Naive B cell (primary cell): ENCODE data around the gene RTEL1. TPM values are rescaled to one million over a fixed set of nuclear protein-coding genes. Genes with fewer than 3 reads are reported as not detected.

Experiments used
- ATAC-seq, 2 donors: fragments of 150-1000 bp; cut with Tn5 transposase; 2 replicates each; pipeline ENCODE4 v1.10.0; 2021; ENCODE audit warnings: low read depth in 2 of 2, mild to moderate bottlenecking in 2 of 2, moderate library complexity in 2 of 2
- DNase-seq: peaks from one replicate; pipeline ENCODE4 v3.0.0; 2022
- H3K27ac Mint-ChIP-seq, 6 donors: one replicate each; pipeline ENCODE4 v1.8.0; 2020 to 2022; ENCODE audit warnings: mild to moderate bottlenecking in 6 of 6, mixed read lengths in 6 of 6, moderate library complexity in 5 of 6, inconsistent platforms in 2 of 6
- H3K27me3 Mint-ChIP-seq, 3 donors: one replicate each; pipeline ENCODE4 v1.8.0; 2021 to 2022; ENCODE audit warnings: mixed read lengths in 3 of 3, mild to moderate bottlenecking in 1 of 3
- H3K36me3 Mint-ChIP-seq, 2 donors: one replicate each; pipeline ENCODE4 v1.8.0; 2020 to 2022; ENCODE audit warnings: mixed read lengths in 2 of 2, inconsistent platforms in 1 of 2, mild to moderate bottlenecking in 1 of 2
- H3K4me1 Mint-ChIP-seq, 3 donors: one replicate each; pipeline ENCODE4 v1.8.0; 2020 to 2022; ENCODE audit warnings: mixed read lengths in 3 of 3, inconsistent platforms in 1 of 3, mild to moderate bottlenecking in 1 of 3, moderate library complexity in 1 of 3
- H3K4me3 Mint-ChIP-seq, 8 donors: one replicate each; pipeline ENCODE4 v1.8.0; 2020 to 2022; ENCODE audit warnings: mild to moderate bottlenecking in 8 of 8, mixed read lengths in 8 of 8, moderate library complexity in 8 of 8, inconsistent platforms in 2 of 8
- H3K9me3 Mint-ChIP-seq, 7 donors: one replicate each; pipeline ENCODE4 v1.8.0; 2020 to 2022; ENCODE audit warnings: mixed read lengths in 7 of 7, mild to moderate bottlenecking in 5 of 7, inconsistent platforms in 2 of 7, moderate library complexity in 1 of 7
- polyA plus RNA-seq, 6 donors: library from polyadenylated mRNA; unstranded; fragments of 300-500 nt; fragmentation: Illumina TruSeq; gene quantifications; one replicate each; pipeline ENCODE4 v1.2.3, GENCODE V29; 2021; ENCODE audit warnings: low read depth in 6 of 6

The RTEL1 gene
- polyA plus RNA-seq, 6 donors from 2014 or later = 1.5 to 6.5 (median 3.0) TPM; not detected in 1

DNA sequence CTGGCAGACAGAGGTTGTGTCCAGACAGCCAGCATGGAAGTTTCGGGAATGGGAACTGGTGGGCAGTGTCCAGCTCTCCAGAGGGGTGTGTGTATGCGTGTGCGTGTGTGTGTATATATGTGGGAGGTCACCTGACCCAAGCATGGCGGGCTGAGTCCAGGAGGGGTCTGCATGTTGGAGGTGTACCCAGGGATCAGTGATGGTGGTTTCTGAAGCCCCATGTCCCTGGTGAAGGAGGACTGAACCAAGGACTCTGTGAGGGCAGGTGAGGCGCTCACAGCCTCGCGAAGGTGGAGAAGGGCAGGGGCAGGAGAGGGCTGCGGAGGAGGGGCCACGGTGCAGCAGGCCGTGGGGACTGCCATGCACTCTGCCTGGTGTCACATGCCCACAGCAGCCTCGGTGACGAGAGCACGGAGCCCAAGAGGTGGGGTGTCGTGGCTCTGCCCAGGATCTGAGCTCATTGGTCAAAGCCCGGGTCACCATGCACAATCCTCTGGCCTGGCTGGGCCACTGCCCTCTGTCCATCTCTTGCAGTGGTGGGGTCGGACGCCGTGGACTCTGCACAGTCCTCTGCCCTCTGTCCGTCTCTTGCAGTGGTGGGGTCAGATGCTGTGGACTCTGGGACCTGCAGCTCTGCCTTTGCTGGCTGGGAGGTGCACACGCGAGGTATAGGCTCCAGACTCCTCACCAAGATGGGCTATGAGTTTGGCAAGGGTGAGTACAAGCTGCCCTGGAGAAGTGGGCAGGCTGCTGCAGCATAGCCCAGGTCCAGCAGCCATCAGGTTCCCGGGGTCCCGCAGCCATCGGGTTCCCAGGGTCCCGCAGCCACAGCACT, 76.2 kb downstream of the RTEL1 start:
- Mint-ChIP-seq H3K4me1 (peaks cover 22 to 41% (median 22%) of the 10 kb centered on the region in 3 donors), H3K27ac (peak overlapping the region in 2 of 6 donors; percentile 88), H3K36me3 (peaks cover 0 to 7% of the 10 kb centered on the region in 2 donors)

DNA sequence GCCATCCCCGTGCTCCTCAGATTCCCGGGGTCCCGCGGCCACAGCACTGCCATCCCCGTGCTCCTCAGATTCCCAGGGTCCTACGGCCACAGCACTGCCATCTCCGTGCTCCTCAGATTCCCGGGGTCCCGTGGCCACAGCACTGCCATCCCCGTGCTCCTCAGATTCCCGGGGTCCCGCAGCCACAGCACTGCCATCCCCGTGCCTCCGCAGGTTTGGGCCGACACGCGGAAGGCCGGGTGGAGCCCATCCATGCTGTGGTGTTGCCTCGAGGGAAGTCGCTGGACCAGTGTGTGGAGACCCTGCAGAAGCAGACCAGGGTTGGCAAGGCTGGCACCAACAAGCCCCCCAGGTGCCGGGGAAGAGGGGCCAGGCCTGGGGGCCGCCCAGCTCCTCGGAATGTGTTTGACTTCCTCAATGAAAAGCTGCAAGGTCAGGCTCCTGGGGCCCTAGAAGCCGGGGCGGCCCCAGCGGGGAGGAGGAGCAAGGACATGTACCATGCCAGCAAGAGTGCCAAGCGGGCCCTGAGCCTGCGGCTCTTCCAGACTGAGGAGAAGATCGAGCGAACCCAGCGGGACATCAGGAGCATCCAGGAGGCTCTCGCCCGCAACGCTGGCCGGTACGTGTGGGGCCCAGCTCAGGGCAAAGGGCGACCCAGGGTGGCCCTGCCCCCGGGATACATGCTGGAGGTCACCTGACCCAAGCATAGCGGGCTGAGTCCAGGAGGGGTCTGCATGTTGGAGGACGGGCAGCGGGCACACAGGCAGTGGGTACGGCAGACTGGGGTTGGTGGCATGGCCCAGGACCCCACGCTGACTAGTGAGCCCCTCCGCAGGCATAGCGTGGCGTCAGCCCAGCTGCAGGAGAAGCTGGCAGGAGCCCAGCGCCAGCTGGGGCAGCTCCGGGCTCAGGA, 77.1 kb downstream of the RTEL1 start:
- H3K9me3 Mint-ChIP-seq = no peaks in the 10 kb centered on the region
- H3K4me3 Mint-ChIP-seq = peak overlapping the region in 6 of 8 donors; percentile 35 to 86 (median 70)
- H3K4me1 Mint-ChIP-seq = peaks cover 18 to 38% (median 19%) of the 10 kb centered on the region in 3 donors
- DNase-seq (no peak), ATAC-seq (no peak)
- no peaks in the 10 kb centered on the region for H3K27me3 Mint-ChIP-seq
- peaks cover 0 to 7% of the 10 kb centered on the region in 2 donors for H3K36me3 Mint-ChIP-seq
- H3K27ac Mint-ChIP-seq = peak overlapping the region in 2 of 6 donors; percentile 47 to 79

More for the DNA sequence above, 76.2 kb downstream of the RTEL1 start:
- no peaks in the 10 kb centered on the region for H3K27me3 Mint-ChIP-seq
- H3K9me3 Mint-ChIP-seq = no peaks in the 10 kb centered on the region
- ATAC-seq (no peak), DNase-seq (no peak)
- H3K4me3 Mint-ChIP-seq = peak overlapping the region in 4 of 8 donors; percentile 27 to 73 (median 52)

DNA sequence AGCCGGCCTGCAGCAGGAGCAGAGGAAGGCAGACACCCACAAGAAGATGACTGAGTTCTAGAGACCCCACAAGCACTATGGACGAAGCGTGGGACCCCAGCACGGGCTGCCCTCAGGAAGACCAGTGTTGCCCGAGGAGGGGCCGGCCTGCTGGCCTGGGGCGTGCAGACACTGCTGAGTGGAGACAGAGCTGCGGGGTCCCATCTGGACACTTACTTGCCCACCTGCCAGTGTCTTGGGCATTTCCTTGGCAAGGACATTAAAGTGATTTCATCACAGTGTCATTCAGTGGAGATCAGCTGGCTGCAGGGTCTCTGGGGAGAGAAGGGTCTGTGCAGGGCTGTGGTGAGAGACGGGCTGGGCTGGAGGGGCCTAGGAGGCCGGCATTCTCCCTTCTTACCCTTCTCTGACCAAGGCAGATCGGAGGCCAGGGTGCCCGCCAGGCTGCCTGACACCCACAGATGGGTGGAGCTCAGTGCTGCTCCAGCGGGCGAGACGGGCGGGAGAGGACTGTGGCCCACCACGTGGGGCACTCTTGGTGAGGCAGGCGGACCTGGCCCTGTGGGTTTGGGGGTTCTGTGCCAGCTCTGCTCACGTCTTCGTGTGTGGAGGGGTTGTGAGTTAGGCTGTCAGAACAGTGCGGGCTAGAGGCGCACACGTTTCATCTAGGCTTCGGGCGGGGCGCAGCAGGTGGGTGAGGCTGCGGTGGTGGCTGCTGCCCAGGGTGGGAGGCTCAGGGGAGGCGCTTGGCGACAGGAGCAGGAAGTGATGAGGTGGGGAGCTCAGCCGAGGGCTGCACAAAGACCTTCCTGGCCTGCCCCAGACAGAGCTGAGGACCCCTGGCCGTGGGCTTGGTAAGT, 78.0 kb downstream of the RTEL1 start, which contains the start of gene LIME1:
LIME1 (plus strand) TSS at position 806 of the 860 bp plus-strand sequence. CDS start 886 bp downstream, outside the sequence.
- Mint-ChIP-seq H3K36me3 (peaks cover 0 to 7% of the 10 kb centered on the region in 2 donors), H3K27ac (peak within 1 kb of the TSS in 5 of 6 donors; percentile 21 to 88 (median 62)), H3K4me3 (peak within 1 kb of the TSS; percentile 79 to 90 (median 84)), H3K9me3 (no peaks in the 10 kb centered on the region), H3K4me1 (peaks cover 18 to 38% (median 19%) of the 10 kb centered on the region in 3 donors), H3K27me3 (no peaks in the 10 kb centered on the region)
- ATAC-seq (peak; percentile 63 to 65), DNase-seq (peak; percentile 63)

DNA sequence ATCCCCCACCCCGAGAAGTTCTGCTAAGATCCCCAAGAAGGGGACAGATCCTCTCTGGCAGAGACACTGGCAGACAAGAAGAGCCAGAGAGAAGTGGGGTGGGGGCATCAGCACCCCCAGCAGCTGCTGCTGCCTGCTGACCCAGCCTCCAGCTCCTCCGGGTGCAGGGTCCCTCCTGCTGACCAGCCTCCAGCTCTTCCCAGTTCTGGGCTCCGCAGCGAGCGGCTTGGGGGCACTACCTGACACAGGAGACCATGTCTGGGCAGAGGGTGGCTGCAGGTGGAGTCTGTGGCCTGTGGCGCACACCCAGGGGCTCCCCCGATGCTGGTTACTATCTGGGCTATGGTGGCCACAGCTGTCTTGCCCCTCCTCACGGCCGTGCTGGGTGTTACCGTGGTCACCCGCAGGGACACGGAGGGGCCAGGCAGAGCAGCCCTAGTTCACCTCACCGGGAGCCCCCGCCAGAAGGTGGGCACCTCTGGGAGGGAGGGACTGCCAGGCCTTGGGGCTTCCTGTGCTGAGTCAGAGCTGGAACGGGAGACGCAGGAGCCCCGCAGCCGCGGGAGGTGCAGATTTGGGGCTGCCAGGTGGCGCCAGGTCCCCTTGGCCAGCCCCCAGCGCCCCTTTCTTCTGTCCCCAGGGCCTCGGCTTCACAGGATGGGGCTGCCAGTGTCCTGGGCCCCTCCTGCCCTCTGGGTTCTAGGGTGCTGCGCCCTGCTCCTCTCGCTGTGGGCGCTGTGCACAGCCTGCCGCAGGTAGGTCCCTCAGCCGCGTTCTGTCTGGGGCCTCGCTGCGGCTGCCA, 79.0 kb downstream of the RTEL1 start:
- DNase-seq = peak; percentile 24
- peaks cover 18 to 38% (median 19%) of the 10 kb centered on the region in 3 donors for H3K4me1 Mint-ChIP-seq
- H3K4me3 Mint-ChIP-seq = peak overlapping the region; percentile 79 to 90 (median 84)
- peak overlapping the region in 2 of 6 donors; percentile 62 to 79 for H3K27ac Mint-ChIP-seq
- peaks cover 0 to 7% of the 10 kb centered on the region in 2 donors for H3K36me3 Mint-ChIP-seq
- H3K27me3 Mint-ChIP-seq = no peaks in the 10 kb centered on the region
- ATAC-seq = peak; percentile 31 to 36
- no peaks in the 10 kb centered on the region for H3K9me3 Mint-ChIP-seq

DNA sequence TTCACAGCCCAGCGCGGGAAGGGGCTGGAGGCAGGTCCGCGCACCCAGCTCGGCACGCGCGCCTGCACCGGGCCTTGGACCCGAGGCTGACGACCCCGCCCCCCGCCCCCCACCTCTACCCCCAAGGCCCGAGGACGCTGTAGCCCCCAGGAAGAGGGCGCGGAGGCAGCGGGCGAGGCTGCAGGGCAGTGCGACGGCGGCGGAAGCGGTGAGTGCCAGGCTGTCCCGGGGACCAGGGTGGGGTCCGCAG, 79.5 kb downstream of the RTEL1 start:
- Mint-ChIP-seq H3K4me3 (peak overlapping the region in 6 of 8 donors; percentile 79 to 90 (median 82)), H3K27me3 (no peaks in the 10 kb centered on the region), H3K9me3 (no peaks in the 10 kb centered on the region), H3K4me1 (peaks cover 18 to 38% (median 19%) of the 10 kb centered on the region in 3 donors), H3K36me3 (peaks cover 0 to 7% of the 10 kb centered on the region in 2 donors), H3K27ac (no peak overlapping the region)
- ATAC-seq = no peak
- DNase-seq = no peak

DNA sequence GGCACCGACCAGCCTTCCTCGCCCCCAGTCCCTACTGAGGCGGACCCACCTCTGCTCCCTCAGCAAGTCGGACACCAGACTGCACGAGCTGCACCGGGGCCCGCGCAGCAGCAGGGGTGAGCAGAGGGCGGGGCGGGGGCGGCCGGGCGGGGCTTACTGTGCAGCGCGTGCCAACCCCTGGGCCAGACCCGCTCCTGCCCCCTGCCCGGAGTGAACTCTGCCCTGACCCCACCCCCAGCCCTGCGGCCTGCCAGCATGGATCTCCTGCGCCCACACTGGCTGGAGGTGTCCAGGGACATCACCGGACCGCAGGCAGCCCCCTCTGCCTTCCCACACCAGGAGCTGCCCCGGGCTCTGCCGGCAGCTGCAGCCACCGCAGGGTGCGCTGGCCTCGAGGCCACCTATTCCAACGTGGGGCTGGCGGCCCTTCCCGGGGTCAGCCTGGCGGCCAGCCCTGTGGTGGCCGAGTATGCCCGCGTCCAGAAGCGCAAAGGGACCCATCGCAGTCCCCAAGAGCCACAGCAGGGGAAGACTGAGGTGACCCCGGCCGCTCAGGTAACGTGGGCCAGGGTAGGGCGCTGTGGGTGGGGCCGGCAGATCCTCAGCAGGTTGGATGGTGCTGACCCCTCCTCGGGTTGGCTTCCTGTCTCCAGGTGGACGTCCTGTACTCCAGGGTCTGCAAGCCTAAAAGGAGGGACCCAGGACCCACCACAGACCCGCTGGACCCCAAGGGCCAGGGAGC, 80.0 kb downstream of the RTEL1 start:
- no peaks in the 10 kb centered on the region for H3K27me3 Mint-ChIP-seq
- ATAC-seq (peak; percentile 17 to 18), DNase-seq (peak; percentile 14)
- peak overlapping the region in 1 of 6 donors; percentile 38 for H3K27ac Mint-ChIP-seq
- H3K4me3 Mint-ChIP-seq = peak overlapping the region; percentile 15 to 86 (median 38)
- H3K36me3 Mint-ChIP-seq = peaks cover 0 to 7% of the 10 kb centered on the region in 2 donors
- H3K4me1 Mint-ChIP-seq = peaks cover 18 to 38% (median 19%) of the 10 kb centered on the region in 3 donors
- no peaks in the 10 kb centered on the region for H3K9me3 Mint-ChIP-seq

DNA sequence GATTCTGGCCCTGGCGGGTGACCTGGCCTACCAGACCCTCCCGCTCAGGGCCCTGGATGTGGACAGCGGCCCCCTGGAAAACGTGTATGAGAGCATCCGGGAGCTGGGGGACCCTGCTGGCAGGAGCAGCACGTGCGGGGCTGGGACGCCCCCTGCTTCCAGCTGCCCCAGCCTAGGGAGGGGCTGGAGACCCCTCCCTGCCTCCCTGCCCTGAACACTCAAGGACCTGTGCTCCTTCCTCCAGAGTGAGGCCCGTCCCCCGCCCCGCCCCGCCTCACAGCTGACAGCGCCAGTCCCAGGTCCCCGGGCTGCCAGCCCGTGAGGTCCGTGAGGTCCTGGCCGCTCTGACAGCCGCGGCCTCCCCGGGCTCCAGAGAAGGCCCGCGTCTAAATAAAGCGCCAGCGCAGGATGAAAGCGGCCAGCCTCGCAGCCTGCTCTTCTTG, 80.6 kb downstream of the RTEL1 start:
- Mint-ChIP-seq H3K36me3 (peaks cover 0 to 6% of the 10 kb centered on the region in 2 donors), H3K4me3 (peak overlapping the region in 7 of 8 donors; percentile 15 to 86 (median 35)), H3K27ac (no peak overlapping the region), H3K9me3 (no peaks in the 10 kb centered on the region), H3K27me3 (no peaks in the 10 kb centered on the region), H3K4me1 (peaks cover 14 to 34% (median 18%) of the 10 kb centered on the region in 3 donors)
- peak in 1 of 2 donors; percentile 2 for ATAC-seq
- DNase-seq = no peak

DNA sequence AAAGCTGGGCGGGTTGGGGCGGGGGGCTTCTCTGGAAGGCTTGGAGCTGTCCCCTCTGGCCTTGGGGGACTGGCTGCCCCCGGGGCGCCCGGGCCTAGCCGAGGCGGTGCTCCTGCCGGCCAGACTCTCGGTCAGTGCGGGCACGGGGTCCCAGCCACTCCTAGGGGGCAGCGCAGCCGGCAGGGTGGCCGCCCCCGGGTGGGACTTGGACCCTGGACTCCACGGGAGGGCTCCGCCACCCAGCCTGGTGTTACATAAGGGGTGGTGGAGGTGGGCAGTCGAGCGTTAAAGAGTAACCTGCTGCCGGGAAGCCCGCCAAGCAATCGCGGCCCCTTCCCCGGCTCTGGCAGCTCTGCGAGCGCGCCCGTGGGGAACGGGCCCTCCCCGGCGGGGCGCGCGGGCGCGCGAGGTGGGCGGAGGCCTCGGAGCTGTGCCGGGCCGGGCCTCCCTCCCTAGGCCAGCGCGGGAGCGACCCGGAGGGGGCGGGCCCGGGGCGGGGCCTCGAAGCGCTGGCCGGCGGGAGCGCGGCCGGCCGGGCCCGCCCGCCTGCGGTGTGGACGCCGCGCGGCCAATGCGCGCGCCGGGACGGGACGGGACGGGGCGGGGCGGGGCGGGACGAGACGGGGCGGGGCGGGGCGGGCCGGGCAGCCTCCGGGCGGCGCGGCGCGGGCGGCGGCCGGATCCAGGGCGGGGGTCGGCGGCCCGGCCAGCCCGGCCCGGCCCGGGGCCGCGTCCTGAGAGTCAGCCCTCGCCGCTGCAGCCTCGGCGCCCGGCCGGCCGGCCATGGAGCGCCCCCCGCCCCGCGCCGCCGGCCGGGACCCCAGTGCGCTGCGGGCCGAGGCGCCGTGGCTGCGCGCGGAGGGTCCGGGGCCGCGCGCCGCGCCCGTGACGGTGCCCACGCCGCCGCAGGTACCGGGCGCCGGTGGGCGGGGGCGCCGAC, 81.3 kb downstream of the RTEL1 start, which contains the start of gene SLC2A4RG:
SLC2A4RG (plus strand) TSS at position 647 of the 940 bp plus-strand sequence; CDS start at position 784, 137 bp downstream.
- peaks cover 8 to 29% (median 14%) of the 10 kb centered on the region in 3 donors for H3K4me1 Mint-ChIP-seq
- no peaks in the 10 kb centered on the region for H3K9me3 Mint-ChIP-seq
- DNase-seq = peak; percentile 57
- peak; percentile 31 to 43 for ATAC-seq
- H3K4me3 Mint-ChIP-seq = peak within 1 kb of the TSS; percentile 15 to 86 (median 57)
- H3K36me3 Mint-ChIP-seq = no peaks in the 10 kb centered on the region
- H3K27me3 Mint-ChIP-seq = no peaks in the 10 kb centered on the region
- no peak within 1 kb of the TSS for H3K27ac Mint-ChIP-seq

DNA sequence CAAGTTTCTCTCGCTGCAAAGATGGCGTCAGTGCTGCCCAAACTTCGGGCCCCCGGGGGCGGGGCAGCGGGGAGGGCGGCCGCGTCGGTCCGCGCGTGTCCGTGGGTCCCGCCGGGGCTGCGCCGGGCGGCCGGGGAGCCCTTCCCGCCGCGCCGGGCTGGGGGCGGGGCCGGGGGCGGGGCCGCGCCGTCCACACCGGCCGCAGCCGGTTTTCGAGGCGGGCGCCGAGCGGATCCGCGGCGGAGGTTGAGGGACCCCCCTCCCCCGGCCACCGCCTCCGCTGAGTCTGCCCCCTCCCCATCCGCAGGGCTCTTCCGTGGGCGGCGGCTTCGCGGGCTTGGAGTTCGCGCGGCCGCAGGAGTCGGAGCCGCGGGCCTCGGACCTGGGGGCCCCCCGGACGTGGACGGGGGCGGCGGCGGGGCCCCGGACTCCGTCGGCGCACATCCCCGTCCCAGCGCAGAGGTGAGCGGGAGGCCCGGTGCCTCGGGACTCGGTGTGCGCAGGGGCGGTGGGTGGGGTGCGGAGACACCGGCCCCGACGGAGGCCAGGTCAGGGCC, 82.0 kb downstream of the RTEL1 start:
- peak; percentile 29 for DNase-seq
- H3K27me3 Mint-ChIP-seq = no peaks in the 10 kb centered on the region
- no peaks in the 10 kb centered on the region for H3K9me3 Mint-ChIP-seq
- no peak overlapping the region for H3K27ac Mint-ChIP-seq
- peak; percentile 3 to 4 for ATAC-seq
- peak overlapping the region in 7 of 8 donors; percentile 34 to 83 (median 58) for H3K4me3 Mint-ChIP-seq
- no peaks in the 10 kb centered on the region for H3K36me3 Mint-ChIP-seq
- H3K4me1 Mint-ChIP-seq = peaks cover 8 to 29% (median 14%) of the 10 kb centered on the region in 3 donors

DNA sequence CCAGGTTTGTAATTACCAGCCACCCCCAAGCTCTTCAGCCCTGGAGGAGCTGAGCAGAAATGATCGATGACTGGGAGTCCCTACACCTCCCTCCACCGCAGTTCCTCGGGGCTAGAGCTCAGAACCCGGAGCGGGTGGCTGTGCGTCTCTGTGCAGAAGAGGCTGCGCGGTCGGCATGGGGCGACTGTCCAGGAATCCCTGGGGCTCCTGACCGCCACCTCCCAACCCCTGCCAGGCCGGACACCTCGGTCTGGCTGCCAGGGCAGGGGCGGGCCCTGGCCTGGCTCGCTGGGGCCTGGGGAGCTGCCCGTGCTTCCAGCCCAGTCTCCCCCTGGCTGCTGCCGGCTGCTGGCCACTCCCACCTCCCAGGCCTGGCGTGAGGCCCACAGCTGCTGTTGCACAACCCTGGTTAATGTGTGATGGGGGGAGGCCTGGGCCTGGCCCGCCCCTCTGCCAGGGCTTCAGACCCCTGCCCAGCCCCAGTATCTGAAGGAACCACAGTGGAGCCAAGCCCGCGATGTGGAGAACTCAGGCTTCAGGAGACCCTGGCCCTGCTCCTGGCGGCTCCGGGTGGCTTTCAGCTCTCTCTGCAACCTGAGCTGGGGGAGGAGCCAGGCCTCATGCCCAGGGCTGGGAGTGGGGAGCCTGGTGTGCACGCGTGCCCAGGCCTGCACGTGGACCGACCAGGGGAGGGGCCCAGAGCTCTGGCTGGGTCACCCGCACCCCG, 82.7 kb downstream of the RTEL1 start:
- DNase-seq = peak; percentile 18
- Mint-ChIP-seq H3K27me3 (no peaks in the 10 kb centered on the region), H3K4me3 (peak overlapping the region in 7 of 8 donors; percentile 39 to 83 (median 58)), H3K4me1 (peaks cover 8 to 22% (median 14%) of the 10 kb centered on the region in 3 donors), H3K36me3 (no peaks in the 10 kb centered on the region), H3K9me3 (no peaks in the 10 kb centered on the region), H3K27ac (no peak overlapping the region)
- no peak for ATAC-seq
